Right lobe of liver (tissue), 6 donors: ENCODE data around the gene LRRC75A. TPM values are rescaled to one million over a fixed set of nuclear protein-coding genes. Genes with fewer than 3 reads are reported as not detected.

Source experiments
- ATAC-seq, 4 donors: fragments of 200-7000 bp; cut with Tn5 transposase; one replicate each; pipeline ENCODE4 v1.9.1; 2020; ENCODE audit warnings: mild to moderate bottlenecking in 4 of 4, moderate library complexity in 4 of 4
- DNase-seq, 3 donors: peaks; one replicate each; pipeline ENCODE4 v3.0.0-alpha.2; 2020
- H3K27ac ChIP-seq, 3 donors: fragments of 200-600 bp; one replicate each; pipeline ENCODE4 v1.8.0; 2022
- H3K27me3 ChIP-seq, 2 donors: fragments of 200-600 bp; one replicate each; pipeline ENCODE4 v1.8.0; 2022
- H3K36me3 ChIP-seq, 4 donors: fragments of 200-600 bp; sonication (generic) in 1 of 4; one replicate each; pipeline versions ENCODE4 v1.5.1 to v1.8.0; 2017 to 2022; ENCODE audit warnings: control low read depth in 1 of 4
- H3K4me1 ChIP-seq, 4 donors: fragments of 200-600 bp; sonication (generic) in 1 of 4; one replicate each; pipeline versions ENCODE4 v1.5.1 to v1.8.0; 2017 to 2022; ENCODE audit warnings: control low read depth in 1 of 4
- H3K4me3 ChIP-seq, 3 donors: fragments of 200-600 bp; one replicate each; pipeline ENCODE4 v1.8.0; 2022
- H3K9me3 ChIP-seq, 4 donors: fragments of 200-600 bp; sonication (generic) in 1 of 4; one replicate each; pipeline versions ENCODE4 v1.5.1 to v1.8.0; 2017 to 2022; ENCODE audit warnings: control low read depth in 1 of 4
- POLR2A ChIP-seq: fragments of 450-650 bp; IDR thresholded peaks from one replicate; pipeline ENCODE4 v1.6.1; 2017; ENCODE audit warnings: antibody characterized with exemption, mild to moderate bottlenecking
- WGBS: methylation state at CpG from one replicate; pipeline ENCODE4 v1.1.6; 2018; ENCODE audit warnings: low coverage, low lambda C conversion rate; ENCODE audit not compliant: insufficient coverage; ENCODE audit errors: missing lambda C conversion rate; 5-methylcytosine and 5-hydroxymethylcytosine counted together
- intact Hi-C, 2 donors: fragments of 100-400 bp; cut with DNase I; formaldehyde crosslinking; loops; one replicate each; pipeline versions ENCODE4 v1.11.2 to v1.14.1; 2022
- total RNA-seq, 6 experiments: library from RNA; depleted of rRNA in 2 of 6; stranded (reverse); fragments of >200 nt in 2 of 6; fragmentation: NEBNext Ultra II Directional in 3 of 6; extraction: Animal tissue kit (Norgen Biotek cat#: 25700) in 3 of 6; gene quantifications; one replicate each; pipeline versions ENCODE4 v1.1.0 to v1.2.4, GENCODE V29; 2016 to 2023
- TF ChIP-seq, protein P1 (sequence below), 4 donors: fragments of 200-600 bp in 3 of 4; fragments of 450-650 bp in 1 of 4; IDR thresholded peaks; one replicate each; pipeline versions ENCODE4 v1.5.1 to v1.8.0; 2016 to 2022; ENCODE audit warnings: antibody characterized with exemption in 4 of 4, mild to moderate bottlenecking in 2 of 4
- donor health status: DM: no; HTN: yes; CAD: no.
- donor health status: DM: no; HTN: no; CAD: no.
- donor health status: DM: no; HTN: no; CAD: no.
- donor health status: DM: no; HTN: yes; CAD: no.
- donor health status: DM: no; HTN: yes; CAD: no.

LRRC75A gene
- total RNA-seq, 6 experiments from 2014 or later = 0.12 to 0.62 (median 0.22) TPM

DNA sequence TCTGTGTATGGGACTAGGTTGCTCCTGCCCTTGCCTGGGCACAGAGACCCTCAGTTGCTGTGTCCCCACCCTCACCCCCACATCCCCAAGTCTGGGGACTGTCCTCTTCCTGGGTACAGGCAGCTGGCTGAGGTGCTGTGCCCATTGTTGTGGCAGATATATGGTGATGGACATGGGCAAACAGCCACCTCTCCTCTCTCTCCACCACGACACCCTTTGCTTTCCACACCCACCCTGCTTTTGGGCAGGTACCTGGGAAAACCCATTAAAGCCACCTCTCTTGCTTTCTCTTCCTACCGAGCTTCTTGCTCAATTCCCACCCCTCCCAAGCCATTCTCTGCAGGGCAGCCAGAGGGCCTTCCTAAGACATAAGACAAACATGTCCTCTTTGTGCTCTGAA, 54.9 kb downstream of the LRRC75A start:
- no peak for DNase-seq
- TF ChIP-seq POLR2A = no peak
- TF ChIP-seq, protein P1, sequence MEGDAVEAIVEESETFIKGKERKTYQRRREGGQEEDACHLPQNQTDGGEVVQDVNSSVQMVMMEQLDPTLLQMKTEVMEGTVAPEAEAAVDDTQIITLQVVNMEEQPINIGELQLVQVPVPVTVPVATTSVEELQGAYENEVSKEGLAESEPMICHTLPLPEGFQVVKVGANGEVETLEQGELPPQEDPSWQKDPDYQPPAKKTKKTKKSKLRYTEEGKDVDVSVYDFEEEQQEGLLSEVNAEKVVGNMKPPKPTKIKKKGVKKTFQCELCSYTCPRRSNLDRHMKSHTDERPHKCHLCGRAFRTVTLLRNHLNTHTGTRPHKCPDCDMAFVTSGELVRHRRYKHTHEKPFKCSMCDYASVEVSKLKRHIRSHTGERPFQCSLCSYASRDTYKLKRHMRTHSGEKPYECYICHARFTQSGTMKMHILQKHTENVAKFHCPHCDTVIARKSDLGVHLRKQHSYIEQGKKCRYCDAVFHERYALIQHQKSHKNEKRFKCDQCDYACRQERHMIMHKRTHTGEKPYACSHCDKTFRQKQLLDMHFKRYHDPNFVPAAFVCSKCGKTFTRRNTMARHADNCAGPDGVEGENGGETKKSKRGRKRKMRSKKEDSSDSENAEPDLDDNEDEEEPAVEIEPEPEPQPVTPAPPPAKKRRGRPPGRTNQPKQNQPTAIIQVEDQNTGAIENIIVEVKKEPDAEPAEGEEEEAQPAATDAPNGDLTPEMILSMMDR (IDR thresholded peaks at IDR 0.05) = no peak
- 33% methylated on average over 1 of the region's 2 CpGs for WGBS
- Histone ChIP-seq H3K9me3 (no peaks in the 10 kb centered on the region), H3K27me3 (no peaks in the 10 kb centered on the region), H3K4me3 (no peak overlapping the region), H3K36me3 (peaks cover 0 to 19% (median 7%) of the 10 kb centered on the region in 4 donors), H3K4me1 (peaks cover 0 to 26% (median 9%) of the 10 kb centered on the region in 4 donors), H3K27ac (no peak overlapping the region)
- ATAC-seq = no peak
- intact Hi-C loops = no loop called here

DNA sequence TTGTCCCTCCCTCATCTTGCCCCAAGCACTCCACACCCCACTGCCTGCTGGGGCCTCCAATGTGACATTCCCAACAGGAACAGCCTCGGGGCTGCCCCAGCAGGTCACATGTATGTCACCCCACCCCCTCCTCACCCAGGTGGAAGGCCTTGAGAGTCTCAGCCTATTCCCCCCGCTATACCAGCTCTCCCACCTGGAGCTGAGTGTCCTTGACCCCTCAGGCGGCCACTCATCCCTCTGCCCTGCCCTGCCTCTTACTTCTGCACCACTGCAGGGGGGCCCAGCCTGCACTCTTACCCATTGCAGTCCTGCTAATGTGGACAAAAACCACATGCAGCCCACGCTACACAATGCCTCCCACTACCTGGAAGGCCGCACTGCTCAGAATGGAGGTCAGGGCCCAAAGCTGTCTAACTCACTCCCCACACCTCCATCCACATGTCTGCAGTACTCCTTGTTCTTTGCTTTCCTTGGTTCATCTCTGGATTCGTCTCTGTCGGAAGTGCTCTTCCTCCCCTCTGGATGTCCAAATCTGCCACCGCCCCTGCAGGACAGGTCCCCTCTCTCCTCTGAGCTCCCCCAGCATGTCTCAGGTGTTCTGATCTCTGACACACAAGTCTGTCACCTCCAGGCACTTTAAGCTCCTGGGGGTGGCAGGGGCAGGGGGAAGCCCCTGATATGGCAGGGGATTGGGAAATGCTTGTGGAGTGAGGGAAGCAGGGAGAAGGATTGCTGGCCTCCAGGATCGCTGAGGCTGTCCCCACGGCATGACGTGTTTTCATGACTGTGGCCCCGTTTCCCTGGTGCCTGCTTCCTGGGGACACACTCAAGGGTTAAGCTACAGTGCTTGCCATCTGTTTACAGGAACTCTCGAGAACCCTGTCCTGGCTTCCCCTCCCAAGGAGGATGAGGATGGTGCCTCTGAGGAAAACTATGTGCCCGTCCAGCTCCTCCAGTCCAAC, 55.8 kb downstream of the LRRC75A start:
- no peak for DNase-seq
- Histone ChIP-seq H3K9me3 (no peaks in the 10 kb centered on the region), H3K27me3 (no peaks in the 10 kb centered on the region), H3K36me3 (peaks cover 0 to 10% (median 1%) of the 10 kb centered on the region in 4 donors), H3K4me1 (peaks cover 0 to 17% (median 4%) of the 10 kb centered on the region in 4 donors), H3K27ac (no peak overlapping the region), H3K4me3 (no peak overlapping the region)
- intact Hi-C loops = no loop called here
- WGBS = 70% methylated on average over 6 of the region's 14 CpGs
- TF ChIP-seq, protein P1 (IDR thresholded peaks at IDR 0.05) = no peak
- TF ChIP-seq POLR2A = no peak
- ATAC-seq = no peak

DNA sequence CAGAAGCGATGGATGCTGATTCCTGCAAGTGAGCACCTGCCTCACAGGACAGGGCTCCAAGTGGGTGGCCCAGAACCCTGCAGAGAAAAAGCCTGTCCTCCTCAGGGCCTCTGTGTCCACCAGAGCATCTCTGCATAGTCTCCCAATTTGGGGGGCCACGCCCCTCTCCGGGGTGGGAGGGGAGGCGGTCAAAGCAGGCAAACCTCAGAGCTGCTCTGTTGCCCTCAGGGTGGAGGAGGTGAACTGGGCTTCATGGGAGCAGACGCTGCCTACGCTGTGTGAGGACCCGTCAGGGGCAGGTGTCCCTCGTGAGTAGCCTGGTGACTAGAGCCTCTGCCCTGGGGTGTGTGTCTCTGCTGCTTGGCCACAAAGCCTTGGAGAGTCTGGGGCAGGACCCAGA, 57.3 kb downstream of the LRRC75A start:
- no peaks in the 10 kb centered on the region for H3K36me3 ChIP-seq
- no peak for ATAC-seq
- H3K4me3 ChIP-seq = no peak overlapping the region
- TF ChIP-seq POLR2A = no peak
- H3K27me3 ChIP-seq = no peaks in the 10 kb centered on the region
- no peak overlapping the region for H3K27ac ChIP-seq
- H3K9me3 ChIP-seq = no peaks in the 10 kb centered on the region
- H3K4me1 ChIP-seq = peaks cover 0 to 4% (median 2%) of the 10 kb centered on the region in 4 donors
- 83% methylated on average over 2 of the region's 8 CpGs for WGBS
- intact Hi-C loops = no loop called here
- no peak for DNase-seq

DNA sequence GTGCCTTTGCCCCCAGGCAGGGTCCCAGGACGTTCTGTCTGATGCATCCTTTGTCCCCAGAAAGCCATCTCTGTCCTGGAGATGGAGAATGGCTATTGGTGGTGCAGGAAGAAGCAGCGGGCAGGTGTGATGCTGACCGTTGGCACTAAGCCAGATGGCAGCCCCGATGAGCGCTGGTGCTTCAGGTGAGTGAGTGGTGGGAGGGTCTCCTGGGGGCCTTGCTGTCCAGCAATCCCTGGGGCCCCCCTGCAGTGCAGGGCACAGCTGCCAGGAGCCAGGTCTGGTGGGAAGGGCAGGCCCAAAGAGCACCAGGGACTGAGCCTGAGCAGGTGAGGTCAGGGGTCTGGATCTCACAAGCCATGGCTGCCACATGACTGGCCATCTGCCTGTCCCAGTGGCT, 58.5 kb downstream of the LRRC75A start:
- 86% methylated on average over 5 of the region's 5 CpGs for WGBS
- no peak for TF ChIP-seq POLR2A
- TF ChIP-seq, protein P1 (IDR thresholded peaks at IDR 0.05) = no peak
- no peaks in the 10 kb centered on the region for H3K9me3 ChIP-seq
- peaks cover 0 to 4% (median 2%) of the 10 kb centered on the region in 4 donors for H3K4me1 ChIP-seq
- H3K27ac ChIP-seq = no peak overlapping the region
- intact Hi-C loops = no loop called here
- H3K36me3 ChIP-seq = no peaks in the 10 kb centered on the region
- ATAC-seq (no peak), DNase-seq (no peak)
- no peak overlapping the region for H3K4me3 ChIP-seq
- H3K27me3 ChIP-seq = no peaks in the 10 kb centered on the region

DNA sequence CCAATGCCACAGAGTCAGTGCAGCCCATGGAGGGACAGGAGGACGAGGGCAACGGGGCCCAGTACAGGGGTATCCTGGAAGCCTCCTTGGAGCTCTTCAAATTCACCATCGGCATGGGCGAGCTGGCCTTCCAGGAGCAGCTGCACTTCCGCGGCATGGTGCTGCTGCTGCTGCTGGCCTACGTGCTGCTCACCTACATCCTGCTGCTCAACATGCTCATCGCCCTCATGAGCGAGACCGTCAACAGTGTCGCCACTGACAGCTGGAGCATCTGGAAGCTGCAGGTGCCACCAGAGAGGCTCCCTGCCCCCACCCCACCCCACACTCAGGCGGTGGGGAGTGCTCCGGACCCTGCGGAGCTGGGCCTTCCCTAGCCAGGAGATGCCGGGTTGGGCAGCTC, 60.0 kb downstream of the LRRC75A start:
- intact Hi-C loops = no loop called here
- DNase-seq (no peak), ATAC-seq (no peak)
- 98% methylated on average over 8 of the region's 15 CpGs for WGBS
- Histone ChIP-seq H3K4me1 (no peaks in the 10 kb centered on the region), H3K4me3 (no peak overlapping the region), H3K27me3 (no peaks in the 10 kb centered on the region), H3K36me3 (no peaks in the 10 kb centered on the region), H3K9me3 (no peaks in the 10 kb centered on the region), H3K27ac (no peak overlapping the region)
- TF ChIP-seq, protein P1 (IDR thresholded peaks at IDR 0.05) = no peak
- TF ChIP-seq POLR2A = no peak
